ENCODE results near the gene LIMK1.
"Not testable (repeated sequence)": the region's sequence is repeated elsewhere in the genome, so short reads cannot be mapped to it uniquely, and the experiment has no call there.

The LIMK1 gene

GRCh38 chr7:74084722-74085578 lies 1.3 kb downstream of the LIMK1 start:
- DNase-seq = no peak

DNA sequence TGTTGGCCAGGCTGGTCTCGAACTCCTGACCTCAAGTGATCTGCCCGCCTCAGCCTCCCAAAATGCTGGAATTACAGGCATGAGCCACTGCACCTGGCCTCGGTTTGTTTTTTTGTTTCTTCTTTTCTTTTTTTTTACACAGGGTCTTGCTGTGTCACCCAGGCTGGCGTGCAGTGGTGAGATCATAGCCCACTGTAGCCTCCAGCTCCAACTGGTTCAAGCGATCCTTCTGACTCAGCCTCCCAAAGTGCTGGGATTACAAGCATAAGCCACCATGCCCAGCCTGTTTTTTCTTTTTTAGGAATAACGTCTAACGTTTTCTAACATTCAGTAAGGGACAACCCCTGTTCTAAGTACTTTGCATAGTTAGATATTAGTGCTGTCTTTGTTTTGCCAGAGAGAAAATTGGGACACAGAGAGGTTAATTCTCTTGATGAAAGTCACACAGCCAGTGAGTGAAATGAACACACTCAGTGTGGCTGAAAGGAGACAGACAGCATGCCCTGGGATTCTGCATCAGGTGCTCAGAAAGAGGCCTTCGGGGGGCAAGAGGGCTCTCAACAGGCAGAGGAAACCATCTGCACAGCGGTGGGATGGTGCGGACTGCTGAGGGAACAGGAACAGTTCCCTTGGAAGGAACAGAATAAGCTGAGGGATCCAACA lies 4.3 kb downstream of the LIMK1 start:
- DNase-seq = no peak

- DNase-seq = no peak
Measured at GRCh38 chr7:74092321-74092963, 8.8 kb downstream of the LIMK1 start.

DNA sequence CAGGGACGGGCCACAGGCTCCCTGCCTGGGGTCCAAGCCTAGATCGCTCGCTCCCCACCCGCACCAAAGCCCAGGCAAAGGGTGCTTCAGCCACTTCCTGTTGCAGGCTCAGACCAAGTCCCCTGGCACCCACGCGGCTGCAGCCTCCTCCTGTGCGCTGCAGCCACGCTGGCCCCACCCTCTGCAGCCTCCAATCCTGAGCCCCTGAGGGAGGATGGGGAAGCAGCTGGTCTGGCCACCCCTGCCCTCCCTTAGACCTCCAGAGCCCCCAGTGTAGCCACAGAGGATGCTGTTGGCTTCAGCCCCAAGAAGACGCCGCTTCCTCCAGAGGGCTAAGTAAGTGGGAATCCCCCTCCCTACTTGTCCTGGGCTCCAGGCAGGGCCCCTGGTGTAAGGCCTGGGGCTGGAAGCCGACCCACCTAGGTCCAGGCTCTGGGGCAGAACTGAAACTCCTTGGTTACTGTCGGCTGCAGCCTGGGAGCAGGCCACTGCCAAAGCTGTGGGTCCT lies 9.4 kb downstream of the LIMK1 start:
- no peak for DNase-seq

DNA sequence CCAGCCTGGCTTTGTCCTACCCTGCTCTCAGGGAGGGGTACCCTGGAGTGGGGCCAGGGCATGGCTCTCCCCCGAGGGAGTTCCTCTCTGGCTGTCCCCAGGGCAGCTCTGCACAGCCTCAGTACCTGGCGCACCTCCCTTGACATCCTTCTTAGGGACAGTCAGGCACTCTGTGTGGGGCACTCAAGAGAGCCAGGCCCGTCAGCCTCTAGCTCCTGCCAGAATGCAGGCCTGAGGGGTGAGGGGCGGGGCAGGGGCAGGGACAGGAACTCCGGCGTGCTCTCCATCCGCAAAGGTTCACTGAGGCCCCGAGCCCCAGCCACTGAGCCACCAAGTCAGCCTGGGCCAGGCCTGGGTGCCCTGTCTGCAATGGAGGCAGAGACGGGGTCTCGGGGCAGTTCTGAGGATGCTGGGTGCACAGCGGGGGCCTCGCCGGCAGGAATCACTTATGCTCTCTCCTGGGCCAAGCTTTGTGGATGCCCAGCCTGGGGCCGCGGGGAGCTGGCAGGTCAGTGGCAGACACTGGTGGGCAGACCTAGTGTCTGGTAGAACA lies 10.1 kb downstream of the LIMK1 start:
- no peak for DNase-seq

GRCh38 chr7:74094224-74095101 lies 10.9 kb downstream of the LIMK1 start:
- DNase-seq = peak; percentile 93

DNA sequence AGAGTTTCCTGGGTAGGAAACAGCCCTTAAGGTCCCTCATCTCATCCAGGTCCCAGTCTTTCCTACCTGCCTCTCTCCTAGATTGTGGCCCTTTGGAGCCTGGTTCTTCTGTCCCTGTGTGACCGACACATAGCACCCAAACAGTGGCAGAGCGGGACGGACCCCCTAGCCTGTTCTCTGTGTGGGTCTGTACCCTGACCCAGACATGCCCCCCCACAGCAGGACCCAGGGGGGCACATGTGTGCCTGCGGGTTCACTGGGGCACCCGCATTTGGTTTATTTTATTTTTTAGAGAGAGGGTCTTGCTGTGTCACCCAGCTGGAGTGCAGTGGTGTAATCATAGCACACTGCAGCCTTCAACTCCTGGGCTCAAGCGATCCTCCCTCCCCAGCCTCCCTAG lies 11.5 kb downstream of the LIMK1 start:
- no peak for DNase-seq

- DNase-seq = peak; percentile 97
Measured at GRCh38 chr7:74097937-74098614, 14.5 kb downstream of the LIMK1 start.

- DNase-seq = no peak
Measured at GRCh38 chr7:74099031-74099430, 15.4 kb downstream of the LIMK1 start.

DNA sequence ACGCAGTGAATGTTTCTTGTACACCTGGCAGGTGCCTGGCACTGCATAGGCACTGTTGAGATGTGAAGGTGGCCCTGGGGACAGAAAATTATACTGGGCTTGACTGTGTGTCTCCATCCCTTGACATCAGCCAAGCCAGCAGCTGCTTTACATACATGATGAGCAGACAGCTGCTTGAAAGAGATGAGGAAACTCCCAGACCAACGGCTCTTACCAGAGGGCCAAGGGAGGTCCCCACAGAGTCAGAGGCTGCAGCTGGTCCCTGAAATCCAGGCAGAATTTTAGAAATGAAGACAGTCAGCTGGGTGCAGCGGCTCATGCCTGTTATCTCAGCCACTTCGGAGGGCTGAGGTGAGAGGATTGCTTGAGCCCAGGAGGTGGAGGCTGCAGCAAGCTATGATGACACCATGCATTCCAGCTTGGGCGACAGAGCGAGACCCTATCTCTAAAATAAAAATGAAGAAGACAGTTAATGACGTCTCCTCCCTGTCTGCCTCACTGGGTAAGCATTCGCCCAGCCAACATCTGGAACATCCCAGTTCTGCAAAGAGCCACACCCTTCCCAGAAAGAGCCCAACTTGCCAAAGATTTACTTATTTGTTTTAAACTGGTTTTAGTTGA lies 17.6 kb downstream of the LIMK1 start:
- DNase-seq = no peak

GRCh38 chr7:74103219-74103772 lies 19.7 kb downstream of the LIMK1 start:
- DNase-seq = no peak

DNA sequence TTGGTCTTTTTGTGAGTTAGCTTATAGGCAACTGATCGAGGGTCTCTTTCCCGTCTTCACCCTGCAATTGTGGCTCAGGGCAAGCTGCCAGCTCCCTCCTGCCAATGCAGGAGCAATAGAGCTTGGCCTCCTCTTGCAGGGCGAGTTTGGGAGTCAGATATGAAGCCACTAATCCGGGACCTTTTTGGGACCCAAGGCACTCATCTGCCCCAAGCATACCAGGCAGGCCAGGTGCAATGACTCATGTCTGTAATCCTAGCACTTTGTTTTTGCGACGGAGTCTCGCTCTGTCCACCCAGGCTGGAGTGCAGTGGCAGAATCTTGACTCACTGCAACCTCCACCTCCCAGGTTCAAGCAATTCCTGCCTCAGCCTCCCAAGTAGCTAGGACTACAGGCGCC lies 21.1 kb downstream of the LIMK1 start:
- DNase-seq = no peak

- no peak for DNase-seq
Measured at GRCh38 chr7:74105992-74106391, 22.4 kb downstream of the LIMK1 start.

DNA sequence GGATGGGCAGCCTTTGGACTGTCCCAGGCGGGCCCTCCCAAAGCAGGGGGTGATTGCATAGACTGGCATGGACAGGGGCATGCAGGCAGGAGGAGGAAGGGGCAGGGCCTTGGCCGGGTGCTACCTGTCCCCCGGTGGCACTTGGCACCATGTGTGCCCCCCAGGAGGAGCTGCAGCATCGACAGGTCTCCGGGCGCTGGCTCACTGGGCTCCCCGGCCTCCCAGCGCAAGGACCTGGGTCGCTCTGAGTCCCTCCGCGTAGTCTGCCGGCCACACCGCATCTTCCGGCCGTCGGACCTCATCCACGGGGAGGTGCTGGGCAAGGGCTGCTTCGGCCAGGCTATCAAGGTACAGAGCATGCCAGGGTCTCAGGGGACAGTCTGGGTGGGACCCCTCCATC lies 23.2 kb downstream of the LIMK1 start:
- no peak for DNase-seq

GRCh38 chr7:74115326-74115725 lies 31.7 kb downstream of the LIMK1 start:
- DNase-seq = no peak

GRCh38 chr7:74116356-74116755 lies 32.8 kb downstream of the LIMK1 start:
- no peak for DNase-seq

DNA sequence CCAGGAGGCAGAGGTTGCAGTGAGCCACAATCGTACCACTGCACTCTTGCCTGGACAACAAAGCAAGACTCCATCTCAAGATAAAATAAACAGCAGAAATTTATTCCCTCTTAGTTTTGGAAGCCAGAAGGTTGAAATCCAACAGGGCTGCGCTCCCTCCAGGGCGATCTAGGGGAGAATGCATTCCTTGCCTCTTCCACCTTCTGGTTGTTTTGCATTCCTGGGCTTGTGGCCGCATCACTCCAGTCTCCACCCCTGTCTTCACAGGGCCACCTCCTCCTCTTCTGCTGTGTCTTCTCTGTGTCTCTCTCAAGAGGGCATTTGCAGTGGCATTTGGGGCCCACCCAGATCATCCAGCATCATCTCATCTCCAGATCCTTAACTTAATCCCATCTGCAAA lies 36.2 kb downstream of the LIMK1 start:
- DNase-seq = no peak

DNA sequence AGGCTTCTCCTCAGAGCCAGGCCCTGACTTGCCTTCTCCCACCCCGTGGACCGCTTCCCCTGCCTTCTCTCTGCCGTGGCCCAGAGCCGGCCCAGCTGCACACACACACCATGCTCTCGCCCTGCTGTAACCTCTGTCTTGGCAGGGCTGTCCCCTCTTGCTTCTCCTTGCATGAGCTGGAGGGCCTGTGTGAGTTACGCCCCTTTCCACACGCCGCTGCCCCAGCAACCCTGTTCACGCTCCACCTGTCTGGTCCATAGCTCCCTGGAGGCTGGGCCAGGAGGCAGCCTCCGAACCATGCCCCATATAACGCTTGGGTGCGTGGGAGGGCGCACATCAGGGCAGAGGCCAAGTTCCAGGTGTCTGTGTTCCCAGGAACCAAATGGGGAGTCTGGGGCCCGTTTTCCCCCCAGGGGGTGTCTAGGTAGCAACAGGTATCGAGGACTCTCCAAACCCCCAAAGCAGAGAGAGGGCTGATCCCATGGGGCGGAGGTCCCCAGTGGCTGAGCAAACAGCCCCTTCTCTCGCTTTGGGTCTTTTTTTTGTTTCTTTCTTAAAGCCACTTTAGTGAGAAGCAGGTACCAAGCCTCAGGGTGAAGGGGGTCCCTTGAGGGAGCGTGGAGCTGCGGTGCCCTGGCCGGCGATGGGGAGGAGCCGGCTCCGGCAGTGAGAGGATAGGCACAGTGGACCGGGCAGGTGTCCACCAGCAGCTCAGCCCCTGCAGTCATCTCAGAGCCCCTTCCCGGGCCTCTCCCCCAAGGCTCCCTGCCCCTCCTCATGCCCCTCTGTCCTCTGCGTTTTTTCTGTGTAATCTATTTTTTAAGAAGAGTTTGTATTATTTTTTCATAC lies 38.0 kb downstream of the LIMK1 start:
- DNase-seq = no peak

GRCh38 chr7:74123892-74124291 lies 40.3 kb downstream of the LIMK1 start:
- not testable (repeated sequence) for DNase-seq
